ENCODE measurements around the gene BHLHA15.

GRCh38 chr7:98228801-98229200, 17.6 kb downstream of the BHLHA15 start:
- TF ChIP-seq POLR2AphosphoS5 (IDR thresholded peaks at IDR 0.05) (no peak), CTCF (IDR thresholded peaks at IDR 0.05) (no peak)

All from breast epithelium (tissue), 3 donors.